ENCODE results near the gene FGF8. TPM values are rescaled to one million over a fixed set of nuclear protein-coding genes. Genes with fewer than 3 reads are reported as not detected.

Gene FGF8
- total and polyA plus RNA-seq, 2 of the 4 experiments (the other 2 are of a cell fraction) = 0.17 TPM; not detected in 1

DNA sequence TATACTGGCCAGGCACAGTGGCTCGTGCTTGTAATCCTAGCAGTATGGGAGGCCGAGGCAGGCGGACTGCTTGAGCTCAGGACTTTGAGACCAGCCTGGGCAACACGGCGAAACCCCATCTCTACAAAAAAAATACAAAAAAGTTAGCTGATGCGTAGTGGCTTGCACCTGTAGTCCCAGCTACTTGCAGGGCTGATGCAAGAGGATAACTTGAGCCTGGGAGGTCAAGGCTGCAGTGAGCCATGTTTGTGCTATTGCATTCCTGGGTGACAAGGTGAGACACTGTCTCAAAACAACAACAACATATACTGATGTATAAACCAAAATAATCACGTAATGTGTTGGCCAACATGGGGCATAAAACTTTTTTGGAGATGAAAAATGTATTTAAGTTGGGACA, 13.8 kb upstream of the FGF8 start:
- BruUV-seq (replicated peaks) = no TSS peak
- dilution Hi-C loops (cut with HindIII; ENCODE audit: low sequenced_read_pairs, unreplicated experiment) = no loop called here
- intact Hi-C loops (cut with micrococcal nuclease) = loop anchor here (10.0 kb wide), 1 partner anchor 495 kb away; no protein-coding TSS in a partner anchor
- no peak overlapping the region for H3K4me3 ChIP-seq (ENCODE audit: insufficient read depth, low read depth, low read length)
- no peaks in the 10 kb centered on the region; the same call in 1 of the 2 replicates for H3K9me1 ChIP-seq (ENCODE audit: insufficient read depth, low read length)
- TF ChIP-seq RFX5 (IDR thresholded peaks at IDR 0.05; ENCODE audit: low read depth, low read length) = no peak
- no peak for TF ChIP-seq BHLHE40 (IDR thresholded peaks at IDR 0.05; ENCODE audit: low read depth, low read length)
- TF ChIP-seq FOS (IDR thresholded peaks at IDR 0.05; ENCODE audit: low read depth, low read length) = no peak
- TF ChIP-seq POLR2A (IDR thresholded peaks at IDR 0.05; ENCODE audit: low read depth, low read length) = no peak
- no peak for TF ChIP-seq ELK1 (IDR thresholded peaks at IDR 0.05; ENCODE audit: borderline replicate concordance, low read depth, low read length)
- no peak for TF ChIP-seq MAZ (IDR thresholded peaks at IDR 0.05; ENCODE audit: borderline replicate concordance, low read depth, low read length)
- TF ChIP-seq CTCF (conservative IDR thresholded peaks at IDR 0.05; ENCODE audit: low read depth, low read length) = no peak
- no peak for TF ChIP-seq MXI1 (IDR thresholded peaks at IDR 0.05; ENCODE audit: borderline replicate concordance, low read depth, low read length)
- TF ChIP-seq SMC3 (IDR thresholded peaks at IDR 0.05; ENCODE audit: low read depth, low read length) = no peak
- TF ChIP-seq RAD21 (IDR thresholded peaks at IDR 0.05; ENCODE audit: low read length) = no peak
- no peak for TF ChIP-seq RCOR1 (IDR thresholded peaks at IDR 0.05; ENCODE audit: insufficient replicate concordance, low read length)
- no peak for TF ChIP-seq CEBPB (IDR thresholded peaks at IDR 0.05; ENCODE audit: low read depth, low read length)
- TF ChIP-seq NFE2L2 (IDR thresholded peaks at IDR 0.05; ENCODE audit: low read depth, low read length) = no peak
- TF ChIP-seq MAFK (IDR thresholded peaks at IDR 0.05; ENCODE audit: low read depth, low read length) = no peak
- H3K4ac ChIP-seq (ENCODE audit: low read depth, low read length) = no peak overlapping the region
- H2AK5ac ChIP-seq (ENCODE audit: low read depth, low read length) = no peak overlapping the region
- H2BK120ac ChIP-seq (ENCODE audit: low read depth, low read length) = no peak overlapping the region
- ATAC-seq (ENCODE audit: low read depth) = no peak
- DNase-seq = no peak
- H2AFZ ChIP-seq (replicated peaks; ENCODE audit: low read length, poor library complexity) = no peak overlapping the region
- H2BK5ac ChIP-seq (ENCODE audit: low read depth, low read length, poor library complexity, severe bottlenecking) = no peak overlapping the region
- no CpG with 5 or more reads among the region's 7 CpGs for WGBS, 2 experiments (ENCODE audit: extremely low coverage in 2 of 2, insufficient read length in 1 of 2)
- ChIA-PET CTCF (interaction anchor here (1.4 kb wide), 1 partner anchor 9 kb away, joined by 4 read pairs; no protein-coding TSS in a partner anchor), POLR2A (ENCODE audit: unreplicated experiment) (no interaction called here)
- no peaks in the 10 kb centered on the region for H3K9me3 ChIP-seq (ENCODE audit: control insufficient read depth, insufficient read depth, low read length)
- H3K4me1 ChIP-seq (ENCODE audit: control insufficient read depth, insufficient read depth, low read length) = no peaks in the 10 kb centered on the region
- H2BK20ac ChIP-seq (ENCODE audit: low read depth, low read length) = no peak overlapping the region
- no peak overlapping the region for H2BK15ac ChIP-seq (ENCODE audit: low read depth, low read length)
- H3K9ac ChIP-seq (ENCODE audit: low read depth, low read length) = no peak overlapping the region
- H3K18ac ChIP-seq (ENCODE audit: low read depth, low read length) = no peak overlapping the region
- H4K20me1 ChIP-seq (ENCODE audit: insufficient read depth, low read length) = peaks cover 6% of the 10 kb centered on the region; the same call in 1 of the 2 replicates
- no peak overlapping the region for H3K27ac ChIP-seq (ENCODE audit: insufficient read depth, low read length)
- no peak overlapping the region for H4K5ac ChIP-seq (ENCODE audit: low read depth, low read length)
- peaks cover 41 to 50% of the 10 kb centered on the region in 2 experiments for H3K79me1 ChIP-seq (ENCODE audit: low read depth in 1 of 2, low read length in 2 of 2)
- no peak overlapping the region for H2AK9ac ChIP-seq (replicated peaks; ENCODE audit: low read depth, low read length, poor library complexity)
- H3K14ac ChIP-seq (replicated peaks; ENCODE audit: low read depth, low read length) = no peak overlapping the region
- H3K23ac ChIP-seq (ENCODE audit: low read depth, low read length) = no peak overlapping the region
- no peak overlapping the region for H3K4me2 ChIP-seq (ENCODE audit: low read depth, low read length)
- H3K27me3 ChIP-seq (ENCODE audit: control insufficient read depth, insufficient read depth, low read length) = no peaks in the 10 kb centered on the region
- in situ Hi-C loops (cut with MboI; ENCODE audit: low sequenced_read_pairs) = no loop called here
- peaks cover 57% of the 10 kb centered on the region for H3K36me3 ChIP-seq (ENCODE audit: control insufficient read depth, insufficient read depth, low read length)
- no peak overlapping the region for H3K56ac ChIP-seq (ENCODE audit: extremely low read depth, insufficient read depth, low read length)
- H4K8ac ChIP-seq (ENCODE audit: low read depth in 2 of 2, low read length in 2 of 2) = no peak overlapping the region
- H4K91ac ChIP-seq (ENCODE audit: insufficient read depth, low read depth, low read length) = no peak overlapping the region
